A673 (cell line): Measurements from ENCODE around the gene TMX2.
"Not testable (repeated sequence)": the region's sequence is repeated elsewhere in the genome, so short reads cannot be mapped to it uniquely, and the experiment has no call there.

Experiments used
- CTCF ChIP-seq: fragments of 300-800, 200-600 bp; sonication (generic); conservative IDR thresholded peaks from 2 replicates; pipeline ENCODE4 v1.5.1; 2017; ENCODE audit warnings: low read depth, mild to moderate bottlenecking, antibody characterized with exemption, low read length, moderate library complexity, mixed read lengths
- EZH2 ChIP-seq: fragments of 200-600 bp; sonication (generic); IDR thresholded peaks from 2 replicates; pipeline ENCODE4 v1.6.1; 2017; ENCODE audit warnings: borderline replicate concordance, low read depth, mild to moderate bottlenecking, mixed read lengths, antibody characterized with exemption, low read length; ENCODE audit not compliant: poor library complexity, severe bottlenecking

GRCh38 chr11:57705432-57705831 lies 7.0 kb upstream of the TMX2 start:
- not testable (repeated sequence) for TF ChIP-seq CTCF, EZH2
